Ammon's horn (tissue), 1 donor: Measurements from ENCODE around the gene CDH23.

ENCODE experiments used
- DNase-seq: peaks from one replicate; pipeline ENCODE4 v3.0.0-alpha.2; 2016; ENCODE audit warnings: low spot score

Gene CDH23

GRCh38 chr10:71467161-71467560 is 70.4 kb downstream of the CDH23 start:
- no peak for DNase-seq

GRCh38 chr10:71467569-71468362 is 71.0 kb downstream of the CDH23 start:
- DNase-seq = no peak

- no peak for DNase-seq
Observed at GRCh38 chr10:71468363-71469094, 71.8 kb downstream of the CDH23 start.

- DNase-seq = no peak
Observed at GRCh38 chr10:71471006-71471405, 74.3 kb downstream of the CDH23 start.

- DNase-seq = no peak
Observed at GRCh38 chr10:71471957-71472365, 75.2 kb downstream of the CDH23 start.

GRCh38 chr10:71472466-71472865 is 75.7 kb downstream of the CDH23 start:
- no peak for DNase-seq

GRCh38 chr10:71472912-71473311 is 76.2 kb downstream of the CDH23 start:
- DNase-seq = no peak

- peak; percentile 21 for DNase-seq
Observed at GRCh38 chr10:71473671-71474599, 77.2 kb downstream of the CDH23 start.

- DNase-seq = no peak
Observed at GRCh38 chr10:71474702-71475242, 78.1 kb downstream of the CDH23 start.

- peak; percentile 36 for DNase-seq
Observed at GRCh38 chr10:71475243-71475871, 78.6 kb downstream of the CDH23 start.

GRCh38 chr10:71476228-71477011 is 79.7 kb downstream of the CDH23 start:
- DNase-seq = peak; percentile 34

- no peak for DNase-seq
Observed at GRCh38 chr10:71478173-71478572, 81.5 kb downstream of the CDH23 start.

- DNase-seq = no peak
Observed at GRCh38 chr10:71478813-71479365, 82.2 kb downstream of the CDH23 start.

- DNase-seq = no peak
Observed at GRCh38 chr10:71479831-71480230, 83.1 kb downstream of the CDH23 start.

- DNase-seq = no peak
Observed at GRCh38 chr10:71480662-71481061, 83.9 kb downstream of the CDH23 start.

- no peak for DNase-seq
Observed at GRCh38 chr10:71481746-71482410, 85.2 kb downstream of the CDH23 start.

- DNase-seq = no peak
Observed at GRCh38 chr10:71482620-71483019, 85.9 kb downstream of the CDH23 start.

- no peak for DNase-seq
Observed at GRCh38 chr10:71483135-71483534, 86.4 kb downstream of the CDH23 start.

GRCh38 chr10:71483885-71484751 is 87.4 kb downstream of the CDH23 start:
- DNase-seq = no peak
